Measurements from ENCODE around the gene CR1L. TPM values are rescaled to one million over a fixed set of nuclear protein-coding genes. Genes with fewer than 3 reads are reported as not detected.

Gene CR1L
- total and polyA plus RNA-seq, 9 of the 15 experiments (the other 6 are each of a cell fraction or from before 2014, with no cell fraction given), result 10.1 to 74.8 (median 34.3) TPM

DNA sequence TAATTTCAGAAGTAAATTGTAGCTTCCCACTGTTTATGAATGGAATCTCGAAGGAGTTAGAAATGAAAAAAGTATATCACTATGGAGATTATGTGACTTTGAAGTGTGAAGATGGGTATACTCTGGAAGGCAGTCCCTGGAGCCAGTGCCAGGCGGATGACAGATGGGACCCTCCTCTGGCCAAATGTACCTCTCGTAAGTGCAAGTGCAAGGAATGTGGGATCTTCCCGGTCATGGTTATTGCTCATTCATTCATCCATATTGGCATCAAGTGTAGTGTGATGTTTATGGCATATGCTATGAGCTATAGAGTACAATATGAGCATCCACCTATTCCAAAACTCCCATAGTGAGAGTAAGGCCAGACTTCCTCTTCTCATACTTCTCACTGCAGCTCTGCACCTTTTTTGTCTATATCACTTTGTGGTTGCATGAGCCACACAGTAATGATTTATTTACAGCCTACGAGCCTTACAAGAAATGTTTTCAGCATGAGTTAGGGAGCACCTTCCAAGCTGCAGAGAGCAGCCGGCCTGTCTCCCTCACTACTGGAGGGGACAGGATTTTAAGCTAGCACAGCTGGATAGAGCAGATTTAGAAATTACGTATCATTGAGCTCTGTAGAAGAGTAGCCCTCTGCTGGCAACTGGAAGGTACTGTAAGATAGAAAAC, 24.9 kb upstream of the CR1L start (continued):
- TF ChIP-seq MBD2 (IDR thresholded peaks at IDR 0.05; ENCODE audit: borderline replicate concordance, low read depth) (no peak), SNIP1 (IDR thresholded peaks at IDR 0.05; ENCODE audit: low read depth) (no peak), ILK (tag; IDR thresholded peaks at IDR 0.05; ENCODE audit: borderline replicate concordance, low read depth) (no peak), NFE2 (IDR thresholded peaks at IDR 0.05; ENCODE audit: low read depth) (peak; percentile 5; the same call in 1 of the 2 replicates), COPS2 (conservative IDR thresholded peaks at IDR 0.05) (no peak), POLR2H (tag; IDR thresholded peaks at IDR 0.05; ENCODE audit: low read depth) (no peak), MTA1 (IDR thresholded peaks at IDR 0.05; ENCODE audit: borderline replicate concordance) (no peak), ZNF785 (CRISPR knock-in tag; IDR thresholded peaks at IDR 0.05) (no peak), PRMT5 (CRISPR knock-in tag; IDR thresholded peaks at IDR 0.05) (no peak), ZNF766 (CRISPR knock-in tag; conservative IDR thresholded peaks at IDR 0.05) (no peak), ATF1 (CRISPR knock-in tag; IDR thresholded peaks at IDR 0.05) (no peak), ATF1 (tag; IDR thresholded peaks at IDR 0.05) (peak; percentile 56; the same call in 1 of the 2 replicates), ZEB2 (IDR thresholded peaks at IDR 0.05) (0 out of 2 replicates have a peak, but pooled peaks have one; percentile 28), MAZ (CRISPR knock-in tag; conservative IDR thresholded peaks at IDR 0.05 in 1 of 2, IDR thresholded peaks at IDR 0.05 in 1 of 2) (peak in 1 of 2 experiments; percentile 49; a peak in 1 of 4 replicates), PHB2 (IDR thresholded peaks at IDR 0.05; ENCODE audit: low read depth) (no peak), BRF1 (IDR thresholded peaks at IDR 0.05; ENCODE audit: borderline replicate concordance, extremely low read depth, insufficient read length) (no peak), HLTF (IDR thresholded peaks at IDR 0.05) (no peak)
- TF ChIP-seq, protein P1, sequence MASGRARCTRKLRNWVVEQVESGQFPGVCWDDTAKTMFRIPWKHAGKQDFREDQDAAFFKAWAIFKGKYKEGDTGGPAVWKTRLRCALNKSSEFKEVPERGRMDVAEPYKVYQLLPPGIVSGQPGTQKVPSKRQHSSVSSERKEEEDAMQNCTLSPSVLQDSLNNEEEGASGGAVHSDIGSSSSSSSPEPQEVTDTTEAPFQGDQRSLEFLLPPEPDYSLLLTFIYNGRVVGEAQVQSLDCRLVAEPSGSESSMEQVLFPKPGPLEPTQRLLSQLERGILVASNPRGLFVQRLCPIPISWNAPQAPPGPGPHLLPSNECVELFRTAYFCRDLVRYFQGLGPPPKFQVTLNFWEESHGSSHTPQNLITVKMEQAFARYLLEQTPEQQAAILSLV (tag; IDR thresholded peaks at IDR 0.05), result no peak
- TF ChIP-seq, protein P2, sequence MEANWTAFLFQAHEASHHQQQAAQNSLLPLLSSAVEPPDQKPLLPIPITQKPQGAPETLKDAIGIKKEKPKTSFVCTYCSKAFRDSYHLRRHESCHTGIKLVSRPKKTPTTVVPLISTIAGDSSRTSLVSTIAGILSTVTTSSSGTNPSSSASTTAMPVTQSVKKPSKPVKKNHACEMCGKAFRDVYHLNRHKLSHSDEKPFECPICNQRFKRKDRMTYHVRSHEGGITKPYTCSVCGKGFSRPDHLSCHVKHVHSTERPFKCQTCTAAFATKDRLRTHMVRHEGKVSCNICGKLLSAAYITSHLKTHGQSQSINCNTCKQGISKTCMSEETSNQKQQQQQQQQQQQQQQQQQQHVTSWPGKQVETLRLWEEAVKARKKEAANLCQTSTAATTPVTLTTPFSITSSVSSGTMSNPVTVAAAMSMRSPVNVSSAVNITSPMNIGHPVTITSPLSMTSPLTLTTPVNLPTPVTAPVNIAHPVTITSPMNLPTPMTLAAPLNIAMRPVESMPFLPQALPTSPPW (CRISPR knock-in tag; IDR thresholded peaks at IDR 0.05), result no peak
- TF ChIP-seq, protein P3, sequence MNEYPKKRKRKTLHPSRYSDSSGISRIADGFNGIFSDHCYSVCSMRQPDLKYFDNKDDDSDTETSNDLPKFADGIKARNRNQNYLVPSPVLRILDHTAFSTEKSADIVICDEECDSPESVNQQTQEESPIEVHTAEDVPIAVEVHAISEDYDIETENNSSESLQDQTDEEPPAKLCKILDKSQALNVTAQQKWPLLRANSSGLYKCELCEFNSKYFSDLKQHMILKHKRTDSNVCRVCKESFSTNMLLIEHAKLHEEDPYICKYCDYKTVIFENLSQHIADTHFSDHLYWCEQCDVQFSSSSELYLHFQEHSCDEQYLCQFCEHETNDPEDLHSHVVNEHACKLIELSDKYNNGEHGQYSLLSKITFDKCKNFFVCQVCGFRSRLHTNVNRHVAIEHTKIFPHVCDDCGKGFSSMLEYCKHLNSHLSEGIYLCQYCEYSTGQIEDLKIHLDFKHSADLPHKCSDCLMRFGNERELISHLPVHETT (CRISPR knock-in tag; conservative IDR thresholded peaks at IDR 0.05 in 1 of 2, IDR thresholded peaks at IDR 0.05 in 1 of 2), result no peak
- TF ChIP-seq, protein P4, sequence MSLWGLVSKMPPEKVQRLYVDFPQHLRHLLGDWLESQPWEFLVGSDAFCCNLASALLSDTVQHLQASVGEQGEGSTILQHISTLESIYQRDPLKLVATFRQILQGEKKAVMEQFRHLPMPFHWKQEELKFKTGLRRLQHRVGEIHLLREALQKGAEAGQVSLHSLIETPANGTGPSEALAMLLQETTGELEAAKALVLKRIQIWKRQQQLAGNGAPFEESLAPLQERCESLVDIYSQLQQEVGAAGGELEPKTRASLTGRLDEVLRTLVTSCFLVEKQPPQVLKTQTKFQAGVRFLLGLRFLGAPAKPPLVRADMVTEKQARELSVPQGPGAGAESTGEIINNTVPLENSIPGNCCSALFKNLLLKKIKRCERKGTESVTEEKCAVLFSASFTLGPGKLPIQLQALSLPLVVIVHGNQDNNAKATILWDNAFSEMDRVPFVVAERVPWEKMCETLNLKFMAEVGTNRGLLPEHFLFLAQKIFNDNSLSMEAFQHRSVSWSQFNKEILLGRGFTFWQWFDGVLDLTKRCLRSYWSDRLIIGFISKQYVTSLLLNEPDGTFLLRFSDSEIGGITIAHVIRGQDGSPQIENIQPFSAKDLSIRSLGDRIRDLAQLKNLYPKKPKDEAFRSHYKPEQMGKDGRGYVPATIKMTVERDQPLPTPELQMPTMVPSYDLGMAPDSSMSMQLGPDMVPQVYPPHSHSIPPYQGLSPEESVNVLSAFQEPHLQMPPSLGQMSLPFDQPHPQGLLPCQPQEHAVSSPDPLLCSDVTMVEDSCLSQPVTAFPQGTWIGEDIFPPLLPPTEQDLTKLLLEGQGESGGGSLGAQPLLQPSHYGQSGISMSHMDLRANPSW (CRISPR knock-in tag; IDR thresholded peaks at IDR 0.05), result no peak

All from K562 (cell line).